Hematopoietic multipotent progenitor cell treated with erythropoietin and hydrocortisone succinate and interleukin-3 and kit ligand, for 15 days (in vitro differentiated cells): Measurements from ENCODE around the gene RALGPS1.

Source experiments
- DNase-seq: peaks from one replicate; pipeline ENCODE4 v3.0.0-alpha.2; 2015; ENCODE audit warnings: low spot score

RALGPS1 gene

DNA sequence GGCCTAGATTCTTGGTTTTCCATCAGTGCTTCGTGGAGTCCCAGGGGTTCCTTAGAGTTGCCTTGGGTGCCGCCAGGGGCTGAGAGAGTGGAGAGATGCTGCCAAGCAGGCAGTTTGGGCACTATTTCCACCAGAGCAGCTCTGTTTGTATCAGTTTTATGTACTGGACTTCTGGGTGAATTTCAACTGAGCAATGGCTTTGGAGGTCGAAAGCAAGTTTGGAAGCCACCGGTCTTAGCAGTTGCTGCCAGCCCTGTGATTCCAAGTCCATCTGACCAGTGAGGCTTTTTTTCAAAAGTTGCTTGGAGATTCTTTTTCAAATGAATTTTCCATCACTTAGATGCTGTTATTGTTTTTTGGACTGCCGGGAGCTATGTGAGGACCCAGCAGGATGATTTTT, 139.4 kb downstream of the RALGPS1 start:
- DNase-seq = no peak

DNA sequence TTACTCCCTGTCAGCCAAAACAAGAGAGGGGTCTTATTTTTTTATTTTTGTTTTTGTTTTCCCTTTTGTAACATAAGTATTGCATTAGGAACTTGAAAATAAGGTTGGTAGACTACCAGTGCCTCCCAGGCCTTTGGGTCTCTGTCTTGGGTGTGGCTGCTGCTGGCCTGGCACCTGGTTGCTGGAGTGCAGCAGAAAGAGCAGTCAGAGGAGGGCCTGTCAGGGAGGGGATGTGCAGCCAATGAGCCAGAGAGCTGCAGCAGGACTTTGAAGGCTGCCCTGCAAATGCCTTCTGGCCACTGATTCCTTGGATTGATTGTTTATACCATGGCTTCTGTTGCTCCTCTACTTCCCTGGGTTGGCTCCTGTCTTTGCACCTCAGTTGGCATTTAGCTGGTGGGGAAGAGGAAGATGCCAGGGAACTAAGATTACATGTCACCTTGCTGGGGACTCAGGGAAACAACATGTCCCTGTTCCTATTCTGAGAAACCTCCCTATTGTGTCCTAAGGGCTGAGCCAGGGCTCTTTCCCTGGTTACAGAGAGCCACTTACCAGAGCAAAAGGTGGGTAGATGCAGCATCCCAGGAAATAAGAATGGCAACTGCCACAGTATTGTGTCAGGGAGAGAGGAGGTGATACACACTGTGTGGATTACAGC, 141.3 kb downstream of the RALGPS1 start:
- no peak for DNase-seq

DNA sequence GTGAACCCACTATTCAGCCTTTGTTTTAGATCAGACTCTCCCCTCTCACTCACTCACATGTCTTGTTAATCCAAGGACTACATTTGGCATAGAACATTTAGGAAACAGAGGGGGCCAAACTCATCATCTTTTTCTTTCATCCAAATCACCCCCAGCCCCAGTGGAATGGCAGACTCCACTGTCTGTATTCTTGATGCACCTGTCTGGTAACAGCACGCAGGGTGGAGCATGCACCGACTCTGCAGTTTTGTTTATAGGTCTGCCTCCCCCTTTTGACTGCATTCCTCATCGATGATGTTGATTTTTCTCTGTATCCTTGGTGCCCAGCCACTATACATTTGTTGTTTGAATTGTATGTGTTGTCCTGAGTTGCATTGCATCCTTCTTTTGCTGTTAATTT, 141.9 kb downstream of the RALGPS1 start:
- DNase-seq = no peak

DNA sequence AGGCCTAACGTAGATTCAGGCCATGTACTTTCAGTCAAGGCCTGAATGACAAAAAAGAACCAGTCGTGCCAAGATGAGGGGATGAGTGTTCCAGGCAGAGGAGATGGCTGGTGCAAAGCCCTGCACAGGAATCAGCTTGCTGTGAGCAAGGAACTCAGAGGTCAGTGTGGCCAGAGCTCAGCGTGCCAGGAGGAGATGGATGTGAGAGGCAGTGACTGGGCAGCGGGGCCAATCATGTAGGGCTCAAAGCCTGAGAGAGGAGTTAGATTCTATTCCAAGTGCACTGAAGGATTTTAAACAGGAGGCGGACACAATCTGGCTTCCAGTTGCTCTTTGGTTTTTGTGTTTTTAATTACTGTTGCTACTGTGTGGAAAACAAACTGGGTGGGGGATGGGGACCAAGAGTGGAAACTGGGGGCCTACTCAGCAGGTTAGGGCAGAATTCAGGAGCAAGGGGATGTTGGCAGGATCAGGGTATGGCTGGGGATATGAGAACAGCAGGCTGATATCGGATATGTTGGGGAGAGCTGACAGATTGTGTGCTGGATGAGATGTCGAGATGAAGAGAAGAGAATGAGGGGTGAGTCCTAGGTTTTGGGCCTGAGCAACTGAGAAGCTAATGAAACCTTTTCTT, 143.5 kb downstream of the RALGPS1 start:
- DNase-seq = no peak

DNA sequence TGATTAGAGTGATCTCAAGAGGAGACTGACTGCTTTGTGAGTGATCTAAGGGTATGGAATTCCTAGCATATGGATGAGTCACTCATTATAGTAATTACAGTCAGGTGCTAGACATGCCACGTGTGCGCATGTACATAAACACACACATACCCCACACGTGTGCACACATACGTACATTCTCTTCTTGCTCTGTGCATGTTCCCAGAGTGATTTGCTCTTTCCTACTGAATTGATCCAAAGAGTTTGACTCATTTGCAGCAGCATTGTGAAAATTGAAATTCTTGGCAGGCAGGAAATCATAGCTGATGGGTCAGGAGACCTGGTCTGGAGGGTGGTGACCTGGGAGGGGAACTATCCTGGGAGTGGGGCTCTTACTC, 144.1 kb downstream of the RALGPS1 start:
- no peak for DNase-seq

DNA sequence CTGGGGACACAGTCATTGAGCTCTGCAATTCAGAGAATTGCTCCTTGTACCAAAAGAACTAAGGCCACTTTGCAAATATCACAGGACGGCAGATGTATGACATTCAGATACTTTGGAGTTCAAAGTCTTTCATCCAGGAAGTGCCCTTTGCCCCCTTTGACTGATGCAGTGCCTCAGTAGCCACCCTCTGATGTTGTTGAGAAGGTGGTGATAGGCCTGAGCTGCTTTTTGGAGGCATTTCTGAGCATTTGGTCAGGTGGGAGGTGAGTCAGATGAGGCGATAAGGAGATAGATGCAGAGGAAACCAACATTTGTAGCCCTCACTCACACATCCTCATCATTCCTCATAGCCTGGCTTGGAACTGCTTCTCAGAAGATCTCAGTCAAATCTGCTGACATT, 144.4 kb downstream of the RALGPS1 start:
- no peak for DNase-seq

DNA sequence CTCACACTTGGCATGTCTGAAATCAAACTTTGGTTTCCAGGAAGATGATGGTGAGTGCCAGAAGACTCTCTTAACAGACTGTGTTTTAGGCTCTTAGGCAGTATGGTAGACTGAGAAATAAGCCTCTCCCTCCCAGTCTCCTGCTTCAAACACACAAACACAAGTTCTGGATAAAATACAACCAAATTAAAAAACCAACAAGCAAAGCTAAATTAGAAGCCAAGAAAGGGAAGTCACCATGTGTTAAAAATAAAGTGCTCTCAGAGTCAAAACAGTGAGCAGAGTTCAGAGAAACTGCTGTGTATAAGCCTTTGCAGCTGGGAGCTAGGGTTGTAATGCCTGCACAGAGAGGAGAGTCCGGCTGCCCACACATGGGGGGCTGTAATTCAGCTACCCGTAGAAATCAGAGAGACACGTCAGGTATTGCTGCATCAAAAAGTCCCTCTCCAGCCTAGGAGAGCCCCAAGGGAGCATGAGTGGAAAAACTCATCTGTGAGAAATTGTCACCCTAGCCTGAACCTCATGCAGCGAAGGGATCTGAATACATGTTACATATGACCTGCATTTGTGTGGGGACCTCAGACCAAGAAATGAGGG, 145.3 kb downstream of the RALGPS1 start:
- DNase-seq = no peak

DNA sequence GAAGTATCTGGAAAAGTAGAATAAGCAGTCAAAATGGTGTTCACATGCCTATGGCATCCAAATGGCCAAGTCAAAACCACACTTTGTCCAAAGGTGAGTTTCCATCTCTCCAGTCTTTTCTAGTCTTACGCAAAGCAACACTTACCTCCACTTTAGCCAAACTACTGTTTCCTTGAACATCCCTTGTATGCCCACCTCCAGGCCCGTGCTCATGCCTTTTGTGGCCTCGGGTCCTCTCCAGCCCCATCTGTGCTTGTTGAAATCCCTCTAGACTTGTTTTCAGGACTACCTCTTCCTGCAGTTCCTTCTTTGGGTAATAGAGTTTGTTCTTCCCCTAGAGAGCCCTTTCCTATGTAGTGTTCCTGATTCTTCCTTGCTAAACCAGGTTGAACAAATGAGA, 146.8 kb downstream of the RALGPS1 start:
- no peak for DNase-seq

DNA sequence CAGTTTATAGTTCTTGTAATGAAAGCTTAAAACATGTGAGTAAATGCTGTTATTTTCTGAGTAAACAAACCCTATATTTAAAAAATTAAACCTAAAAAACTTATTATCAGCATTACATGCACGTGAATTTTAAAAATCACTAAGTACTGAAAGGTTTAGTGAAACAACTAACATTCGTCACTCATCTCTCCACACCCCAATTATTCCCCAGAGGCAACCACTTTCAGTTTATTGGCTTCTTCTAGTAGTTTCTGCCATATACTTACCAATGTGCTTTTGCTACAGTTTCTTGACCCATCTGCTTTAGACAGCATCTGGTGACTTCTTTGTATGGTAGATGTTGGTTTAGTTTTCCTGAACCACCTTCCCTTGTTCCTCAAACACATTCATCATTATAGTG, 149.8 kb downstream of the RALGPS1 start:
- no peak for DNase-seq

DNA sequence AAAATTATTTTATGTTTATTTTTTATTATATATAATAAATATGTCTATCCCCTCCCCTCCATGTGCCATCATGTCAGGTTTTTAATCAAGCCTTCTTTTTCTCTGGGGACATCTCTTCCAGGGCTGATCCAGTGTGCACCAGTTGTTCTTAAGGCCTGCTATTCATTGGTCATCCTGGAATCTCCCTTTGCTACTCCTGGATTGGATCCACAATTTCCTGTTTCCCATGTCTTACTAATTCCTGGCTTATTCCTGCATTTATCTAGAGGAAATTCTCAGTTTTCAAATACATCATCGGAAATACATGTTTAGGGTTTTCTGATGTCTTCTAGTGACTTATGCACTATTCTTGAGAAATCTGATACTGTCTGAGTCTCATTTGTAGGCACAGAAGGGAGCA, 151.0 kb downstream of the RALGPS1 start:
- no peak for DNase-seq

DNA sequence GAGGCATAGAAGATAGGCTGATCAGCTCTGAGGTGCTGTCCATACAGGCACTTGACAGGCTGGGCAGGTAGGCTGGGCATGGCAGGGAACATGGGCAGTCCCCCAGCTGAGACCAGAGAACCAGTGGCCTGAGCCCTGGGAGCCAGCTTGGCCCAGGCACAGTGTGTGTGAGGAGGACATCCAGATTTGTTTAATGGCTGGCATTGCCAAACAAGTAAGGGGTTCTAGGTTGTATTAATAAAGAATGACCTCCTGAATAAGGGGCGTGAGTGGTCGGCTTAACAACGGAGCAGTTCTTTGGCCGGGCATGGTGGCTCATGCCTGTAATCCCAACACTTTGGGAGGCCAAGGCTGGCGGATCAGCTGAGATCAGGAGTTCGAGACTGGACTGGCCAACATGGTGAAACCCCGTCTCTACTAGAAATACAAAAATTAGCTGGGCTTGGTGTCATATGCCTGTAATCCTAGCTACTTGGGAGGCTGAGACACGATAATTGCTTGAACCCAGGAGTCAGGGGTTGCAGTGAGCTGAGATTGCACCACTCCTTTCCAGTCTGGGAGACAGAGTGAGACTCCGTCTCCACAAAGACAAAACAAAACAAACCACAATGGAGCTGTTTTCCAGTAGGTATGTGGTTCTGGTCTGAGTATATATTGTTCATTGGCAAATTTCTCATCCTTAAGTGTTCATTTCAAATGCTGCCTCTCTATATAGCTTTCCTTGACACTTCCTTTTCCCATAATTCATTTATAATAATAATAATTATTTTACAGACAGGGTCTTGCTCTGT, 151.7 kb downstream of the RALGPS1 start:
- DNase-seq = no peak

DNA sequence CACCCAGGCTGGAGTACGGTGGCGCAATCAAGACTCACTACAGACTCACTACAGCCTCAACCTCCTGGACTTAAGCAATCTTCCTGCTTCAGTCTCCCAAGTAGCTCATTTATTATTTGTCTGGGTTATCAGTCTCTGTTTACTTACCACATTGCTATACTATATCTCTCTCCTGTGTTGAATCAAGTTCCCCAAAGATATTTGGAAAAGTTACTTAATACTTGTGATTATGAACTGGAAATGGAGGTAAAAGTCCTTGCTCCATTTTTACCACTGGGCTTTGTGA, 152.2 kb downstream of the RALGPS1 start:
- no peak for DNase-seq

DNA sequence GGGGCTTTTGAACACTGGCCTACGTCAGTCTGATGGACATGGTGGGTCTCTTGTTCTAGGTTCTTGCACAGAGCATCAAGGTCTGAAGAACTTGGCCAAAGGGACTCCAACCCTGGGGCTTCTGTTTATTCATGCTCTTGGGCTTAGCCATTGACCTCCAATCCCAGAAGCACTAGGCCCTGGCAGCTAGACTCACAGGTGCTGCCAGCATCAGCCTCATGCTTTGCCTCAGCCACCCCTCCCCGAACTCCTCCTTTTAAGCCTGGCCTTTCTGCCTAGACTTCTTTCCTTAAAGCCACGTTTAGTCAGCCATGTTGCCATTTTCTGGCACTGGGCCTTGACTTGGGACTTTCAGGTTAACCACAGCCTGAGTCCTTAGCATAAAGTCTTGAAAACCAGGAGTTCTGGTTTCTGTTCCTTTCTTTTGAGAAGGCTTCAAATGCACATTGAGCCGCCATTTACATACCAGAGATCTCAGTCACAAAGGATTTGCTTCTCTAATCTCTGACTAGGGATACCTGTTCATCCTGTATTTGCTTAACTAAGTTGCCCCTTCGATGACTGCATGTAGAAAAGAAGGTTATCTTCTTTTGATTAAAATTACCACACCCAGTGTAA, 153.1 kb downstream of the RALGPS1 start:
- no peak for DNase-seq

DNA sequence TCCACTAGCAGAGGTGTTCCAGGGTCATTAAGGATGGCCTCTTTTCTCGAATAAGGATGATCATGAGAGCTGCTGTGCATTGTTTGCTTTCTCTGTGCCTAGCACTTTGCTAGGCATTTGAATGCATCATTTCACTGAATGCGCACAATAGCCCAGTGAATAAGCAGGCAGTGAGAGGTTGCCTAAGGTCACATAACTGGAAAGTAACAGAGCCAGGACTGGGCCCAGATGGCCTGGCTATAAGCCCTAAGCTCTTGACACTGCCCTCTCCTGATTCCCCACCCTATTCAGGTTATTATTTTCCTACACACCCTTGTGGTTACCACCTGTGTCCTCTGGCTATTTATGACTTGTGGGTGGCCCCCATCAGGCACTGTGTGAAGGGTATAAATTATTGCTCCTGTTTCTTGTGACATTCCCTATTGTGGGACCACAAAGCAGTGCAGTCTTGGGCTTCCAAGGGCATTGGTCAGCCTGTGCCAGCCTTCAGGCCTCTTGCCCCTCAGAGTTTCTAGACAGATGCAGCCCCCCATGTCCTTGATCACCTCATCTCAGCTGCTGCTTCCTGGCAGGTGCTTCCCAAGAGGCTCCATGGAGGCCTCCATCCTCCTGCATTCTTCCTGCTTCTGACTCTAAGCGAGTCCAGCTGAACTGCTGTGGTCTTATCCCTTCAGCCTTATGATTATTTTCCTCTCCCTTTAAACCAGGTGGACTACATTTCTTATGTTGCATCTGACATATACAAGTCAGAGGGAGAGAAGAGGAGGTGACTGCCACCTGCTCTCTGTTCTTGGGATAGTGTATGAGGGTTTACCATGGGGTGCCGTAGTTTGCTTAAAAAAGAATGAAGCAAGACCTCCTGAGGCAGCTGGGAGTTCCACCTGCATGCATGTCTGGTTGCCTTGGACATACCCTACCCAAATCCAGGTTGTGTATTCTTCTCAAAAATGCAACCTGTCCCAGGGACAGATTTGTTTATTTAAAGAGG, 160.3 kb downstream of the RALGPS1 start:
- DNase-seq = no peak

DNA sequence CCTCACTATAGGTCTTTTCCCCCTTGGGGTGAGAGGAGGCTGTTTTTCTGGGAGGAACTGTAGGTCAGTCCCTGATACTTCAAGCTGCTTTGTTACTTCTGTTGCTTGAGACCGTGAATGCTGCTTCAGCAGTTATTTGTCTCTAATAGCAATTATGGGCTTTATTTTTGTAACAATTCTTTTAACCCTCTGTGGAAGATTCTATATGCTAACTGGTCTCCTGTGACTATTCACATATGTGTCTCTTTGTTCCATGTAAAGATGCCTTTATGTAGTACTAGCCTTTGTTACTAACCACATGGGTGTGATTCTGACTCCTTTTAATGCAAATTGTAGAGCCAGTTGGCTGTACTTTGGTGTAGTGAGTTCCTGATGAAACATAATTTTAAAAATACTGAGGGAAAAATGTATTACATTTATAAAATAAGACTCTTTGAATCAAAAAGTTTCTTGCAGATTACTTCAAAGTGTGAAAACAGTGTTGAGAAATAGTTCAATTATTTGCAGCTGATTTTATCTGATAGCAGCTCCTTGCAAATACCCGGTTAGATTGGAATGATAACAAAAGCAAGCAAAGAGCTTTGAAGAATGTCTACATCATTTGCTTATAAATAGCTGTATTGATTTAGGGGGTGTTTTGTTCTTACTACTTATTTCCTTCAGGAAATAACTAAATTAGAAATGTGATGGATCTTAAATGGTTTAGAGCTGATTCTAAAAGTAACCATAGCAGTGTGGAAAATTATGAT, 161.2 kb downstream of the RALGPS1 start:
- DNase-seq = no peak

DNA sequence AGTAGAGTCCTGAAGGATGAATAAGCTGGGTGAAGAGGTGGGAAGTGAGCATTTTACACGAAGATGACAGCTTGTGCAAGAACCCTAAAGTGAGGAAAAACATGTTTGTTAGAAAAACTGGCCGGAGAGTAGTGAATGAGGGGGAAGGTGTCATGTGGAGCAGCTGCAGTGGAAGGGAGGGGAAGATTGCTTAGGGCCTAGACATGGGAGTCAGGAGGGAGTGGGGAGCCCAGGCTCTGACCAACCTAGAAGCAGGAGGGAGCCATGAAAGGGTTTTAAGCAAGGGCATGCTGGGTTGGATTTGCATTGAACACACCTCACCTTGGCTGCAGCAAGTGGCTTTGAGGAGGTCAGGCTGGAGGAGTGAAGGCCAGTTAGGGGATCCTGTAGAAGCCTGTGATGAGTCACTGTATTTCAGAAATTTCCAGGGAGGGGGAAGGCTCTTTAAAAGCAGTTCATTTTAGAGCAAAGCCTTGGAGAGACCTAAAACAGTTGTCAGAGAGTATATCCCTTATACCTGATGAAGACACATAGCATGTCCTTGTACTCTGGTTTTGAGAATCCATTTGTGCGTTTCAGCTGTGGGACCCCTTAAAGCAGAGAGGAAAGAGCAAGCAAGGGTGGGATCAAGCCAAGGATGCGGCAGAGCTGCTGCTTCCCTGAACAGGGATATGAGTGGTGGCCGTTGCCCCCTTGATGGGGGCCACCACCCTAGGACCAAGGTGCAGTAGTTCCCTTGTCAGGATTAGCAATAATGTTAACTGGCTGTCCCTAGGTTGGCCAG, 162.5 kb downstream of the RALGPS1 start:
- no peak for DNase-seq

DNA sequence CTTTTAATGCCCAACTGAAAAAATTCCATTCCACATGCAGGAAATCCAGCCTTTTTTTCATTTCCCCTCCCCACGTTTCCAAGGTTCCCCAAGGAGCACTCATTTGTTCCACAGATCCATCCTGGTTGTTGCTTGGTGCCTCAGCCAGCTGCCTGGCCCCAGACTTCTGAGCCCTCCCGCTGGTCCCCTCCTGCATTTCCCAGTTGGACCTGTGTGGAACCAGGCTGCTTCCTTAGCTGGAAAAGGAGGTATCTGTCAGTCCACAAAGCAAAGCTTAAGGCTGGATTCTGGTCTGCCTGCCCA, 163.0 kb downstream of the RALGPS1 start:
- DNase-seq = no peak

DNA sequence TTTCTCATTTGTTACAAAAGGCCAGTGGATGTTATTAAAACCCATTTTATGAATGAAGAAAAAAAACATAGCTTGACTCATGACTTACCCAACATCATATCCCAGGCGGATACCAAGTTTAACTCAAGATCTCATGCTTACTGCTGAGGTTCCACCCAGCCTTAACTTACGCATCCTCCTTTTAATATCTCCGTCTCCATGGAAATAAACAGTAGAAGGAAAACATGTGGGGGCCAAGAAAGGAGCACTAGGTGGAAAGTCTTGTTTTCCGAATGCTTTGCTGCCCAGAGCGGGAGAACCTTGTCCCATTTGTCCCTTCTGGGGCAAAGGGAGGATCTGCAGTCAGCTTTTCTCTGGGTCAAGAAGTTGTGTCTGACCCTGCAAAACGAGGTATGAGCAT, 163.8 kb downstream of the RALGPS1 start:
- no peak for DNase-seq

DNA sequence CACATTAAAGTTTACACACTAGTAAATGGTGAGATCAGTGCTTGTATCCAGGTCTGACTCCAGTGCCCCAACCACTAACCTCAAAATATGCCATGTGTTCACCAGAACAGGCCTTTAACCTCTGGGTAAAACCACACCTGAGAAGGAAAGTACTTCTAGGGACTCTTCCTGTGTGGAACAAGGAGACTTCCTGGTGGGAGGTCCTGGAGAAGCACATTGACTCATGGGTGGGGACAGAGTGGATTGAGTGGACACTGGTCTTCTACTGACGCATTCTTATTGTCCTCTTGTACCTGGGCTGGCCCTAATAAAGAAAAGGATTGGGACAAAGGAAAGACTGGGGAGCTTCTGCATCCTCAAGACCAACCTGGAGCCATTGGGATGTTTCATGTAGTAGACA, 164.4 kb downstream of the RALGPS1 start:
- DNase-seq = no peak

DNA sequence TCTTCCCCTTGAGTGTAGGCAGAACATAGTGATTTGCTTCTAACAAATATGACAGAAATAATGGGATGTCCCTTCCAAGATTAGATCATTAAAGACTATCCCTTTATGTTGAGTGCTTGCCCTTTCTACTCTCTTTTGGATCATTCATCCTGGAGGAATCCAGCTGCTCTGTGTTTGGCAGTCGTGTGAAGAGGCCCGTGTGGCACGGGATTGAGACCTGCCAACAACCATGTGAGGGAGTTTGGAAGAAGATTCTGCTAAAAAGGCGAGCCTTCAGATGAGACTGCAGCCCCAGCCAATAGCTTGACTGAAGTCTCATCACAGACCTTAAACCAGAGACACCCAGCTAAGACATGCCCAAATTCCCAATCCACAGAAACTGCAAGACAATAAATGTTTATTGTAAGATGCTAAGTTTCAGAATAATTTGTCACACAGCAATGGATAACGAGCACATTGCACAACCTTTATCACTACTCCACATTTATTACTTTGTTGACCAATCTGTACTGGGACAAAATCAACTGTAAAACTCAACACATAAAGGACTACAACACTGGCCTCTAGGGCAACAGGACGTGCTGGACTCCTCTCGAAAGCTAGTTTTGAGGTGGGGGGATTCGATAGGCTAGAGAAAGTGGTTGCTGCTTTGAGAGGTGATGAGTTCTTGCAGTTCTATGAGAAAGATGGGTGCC, 165.0 kb downstream of the RALGPS1 start:
- DNase-seq = no peak
